ENCODE data around the gene ERGIC3. TPM values are rescaled to one million over a fixed set of nuclear protein-coding genes. Genes with fewer than 3 reads are reported as not detected.

ERGIC3 gene
- total and polyA plus RNA-seq, 2 of the 13 experiments (the other 11 are each of a cell fraction or from before 2014, with no cell fraction given) = 407 to 670 TPM

DNA sequence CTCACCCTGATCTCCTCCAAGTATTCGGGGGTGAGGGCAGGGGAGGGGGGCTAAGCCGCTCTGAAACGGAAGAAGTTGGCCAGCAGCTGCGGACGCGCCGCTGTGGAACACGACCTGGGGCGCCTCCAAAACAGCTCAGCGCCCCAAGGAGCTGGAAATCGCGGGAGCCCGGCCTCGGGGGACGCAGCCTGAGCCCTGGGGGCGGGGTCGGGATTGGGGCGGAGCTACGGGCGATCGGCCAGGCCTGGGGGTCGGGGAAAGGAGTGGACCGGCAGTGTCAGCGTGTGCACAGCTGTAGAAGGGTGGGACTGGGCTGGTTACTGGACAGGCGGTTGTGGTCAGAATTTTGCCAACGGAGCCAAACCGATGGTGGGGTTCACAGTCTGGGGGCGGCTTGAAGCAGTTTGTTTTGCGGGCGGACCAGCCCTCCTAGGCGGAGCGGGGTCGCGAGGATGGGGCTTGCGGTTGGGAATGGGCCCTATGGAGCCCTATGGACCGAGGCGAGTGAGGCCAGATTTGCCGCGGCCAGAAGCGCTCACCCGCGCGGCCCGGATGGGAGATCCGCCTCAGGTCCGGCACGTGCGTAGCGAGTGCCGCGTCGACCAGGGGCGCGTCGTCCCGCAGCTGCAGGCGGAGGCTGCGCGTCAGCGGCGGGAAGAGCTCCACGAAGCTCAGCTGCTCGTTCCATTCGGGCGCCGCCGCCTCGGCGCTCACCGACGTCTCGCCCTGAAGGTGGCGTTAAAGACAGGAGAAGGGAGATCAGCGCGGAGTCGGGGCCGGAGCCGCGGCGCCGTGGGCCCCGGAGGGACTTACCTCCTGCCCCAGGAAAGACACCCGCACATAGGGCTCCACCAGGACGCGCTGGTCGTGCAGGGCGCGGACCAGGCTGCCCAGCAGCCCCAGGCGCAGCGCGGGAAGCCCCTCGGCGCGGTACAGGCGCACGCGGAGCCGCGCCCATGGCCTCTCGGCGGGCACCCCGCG is 59.4 kb downstream of the ERGIC3 start (continued):
- TF ChIP-seq U2AF2 (IDR thresholded peaks at IDR 0.05; ENCODE audit: low read depth, low read length) = no peak
- TF ChIP-seq ONECUT2 (CRISPR knock-in tag; IDR thresholded peaks at IDR 0.05) = 0 out of 2 replicates have a peak, but pooled peaks have one; percentile 31
- no peak for TF ChIP-seq ZNF260 (CRISPR knock-in tag; IDR thresholded peaks at IDR 0.05; ENCODE audit: borderline replicate concordance, low read depth)
- no peak for TF ChIP-seq ZNF329 (CRISPR knock-in tag; IDR thresholded peaks at IDR 0.05; ENCODE audit: low read depth)
- no peak for TF ChIP-seq ATM (IDR thresholded peaks at IDR 0.05; ENCODE audit: borderline replicate concordance)
- TF ChIP-seq KDM3A (CRISPR knock-in tag; IDR thresholded peaks at IDR 0.05; ENCODE audit: low read depth) = no peak
- peak; percentile 82; the same call in 1 of the 2 replicates for TF ChIP-seq ZNF451 (CRISPR knock-in tag; IDR thresholded peaks at IDR 0.05)
- no peak for TF ChIP-seq IRF2 (CRISPR knock-in tag; IDR thresholded peaks at IDR 0.05)
- TF ChIP-seq ZNF605 (CRISPR knock-in tag; IDR thresholded peaks at IDR 0.05) = peak; percentile 44; the same call in 1 of the 2 replicates
- TF ChIP-seq, protein P1, sequence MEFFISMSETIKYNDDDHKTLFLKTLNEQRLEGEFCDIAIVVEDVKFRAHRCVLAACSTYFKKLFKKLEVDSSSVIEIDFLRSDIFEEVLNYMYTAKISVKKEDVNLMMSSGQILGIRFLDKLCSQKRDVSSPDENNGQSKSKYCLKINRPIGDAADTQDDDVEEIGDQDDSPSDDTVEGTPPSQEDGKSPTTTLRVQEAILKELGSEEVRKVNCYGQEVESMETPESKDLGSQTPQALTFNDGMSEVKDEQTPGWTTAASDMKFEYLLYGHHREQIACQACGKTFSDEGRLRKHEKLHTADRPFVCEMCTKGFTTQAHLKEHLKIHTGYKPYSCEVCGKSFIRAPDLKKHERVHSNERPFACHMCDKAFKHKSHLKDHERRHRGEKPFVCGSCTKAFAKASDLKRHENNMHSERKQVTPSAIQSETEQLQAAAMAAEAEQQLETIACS (CRISPR knock-in tag; IDR thresholded peaks at IDR 0.05) = peak; percentile 19; the same call in 1 of the 2 replicates
- peak; percentile 74 for TF ChIP-seq STAG1 (CRISPR knock-in tag; IDR thresholded peaks at IDR 0.05)
- no peak for TF ChIP-seq ZNF124 (CRISPR knock-in tag; IDR thresholded peaks at IDR 0.05)
- no peak for TF ChIP-seq RFXANK (CRISPR knock-in tag; IDR thresholded peaks at IDR 0.05)
- TF ChIP-seq ZNF512 (CRISPR knock-in tag; IDR thresholded peaks at IDR 0.05) = no peak
- TF ChIP-seq, protein P2, sequence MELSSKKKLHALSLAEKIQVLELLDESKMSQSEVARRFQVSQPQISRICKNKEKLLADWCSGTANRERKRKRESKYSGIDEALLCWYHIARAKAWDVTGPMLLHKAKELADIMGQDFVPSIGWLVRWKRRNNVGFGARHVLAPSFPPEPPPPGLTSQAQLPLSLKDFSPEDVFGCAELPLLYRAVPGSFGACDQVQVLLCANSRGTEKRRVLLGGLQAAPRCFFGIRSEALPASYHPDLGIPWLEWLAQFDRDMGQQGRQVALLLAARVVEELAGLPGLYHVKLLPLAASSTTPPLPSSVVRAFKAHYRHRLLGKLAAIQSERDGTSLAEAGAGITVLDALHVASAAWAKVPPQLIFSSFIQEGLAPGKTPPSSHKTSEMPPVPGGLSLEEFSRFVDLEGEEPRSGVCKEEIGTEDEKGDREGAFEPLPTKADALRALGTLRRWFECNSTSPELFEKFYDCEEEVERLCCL (CRISPR knock-in tag; IDR thresholded peaks at IDR 0.05; ENCODE audit: borderline replicate concordance) = no peak
- peak; percentile 53; the same call in 1 of the 2 replicates for TF ChIP-seq KDM2A (CRISPR knock-in tag; IDR thresholded peaks at IDR 0.05; ENCODE audit: borderline replicate concordance, low read depth)
- TF ChIP-seq, protein P3, sequence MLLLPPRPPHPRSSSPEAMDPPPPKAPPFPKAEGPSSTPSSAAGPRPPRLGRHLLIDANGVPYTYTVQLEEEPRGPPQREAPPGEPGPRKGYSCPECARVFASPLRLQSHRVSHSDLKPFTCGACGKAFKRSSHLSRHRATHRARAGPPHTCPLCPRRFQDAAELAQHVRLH (CRISPR knock-in tag; IDR thresholded peaks at IDR 0.05; ENCODE audit: borderline replicate concordance, low read depth) = no peak
- TF ChIP-seq CCDC6 (CRISPR knock-in tag; IDR thresholded peaks at IDR 0.05) = no peak
- 0 out of 2 replicates have a peak, but pooled peaks have one; percentile 36 for TF ChIP-seq MED13 (CRISPR knock-in tag; IDR thresholded peaks at IDR 0.05)
- TF ChIP-seq ARID5B (CRISPR knock-in tag; IDR thresholded peaks at IDR 0.05) = no peak
